Activated T-cell treated with anti-CD3 and anti-CD28 coated beads, Interleukin-2, amount 50 U/mL, for 4 hours (primary cell): ENCODE measurements around the gene KCNJ6. TPM values are rescaled to one million over a fixed set of nuclear protein-coding genes. Genes with fewer than 3 reads are reported as not detected.

ENCODE experiments used
- ATAC-seq, 2 donors: fragments of 200-7000 bp; cut with Tn5 transposase; one replicate each; pipeline ENCODE4 v1.10.0; 2021
- DNase-seq: peaks from one replicate; pipeline ENCODE4 v3.0.0-alpha.2; 2020
- H3K27me3 Mint-ChIP-seq: one replicate; pipeline ENCODE4 v1.8.0; 2021; ENCODE audit warnings: low read depth, mixed read lengths
- H3K36me3 Mint-ChIP-seq: one replicate; pipeline ENCODE4 v1.8.0; 2022; ENCODE audit warnings: mixed read lengths; ENCODE audit not compliant: insufficient read depth
- H3K4me1 Mint-ChIP-seq: one replicate; pipeline ENCODE4 v1.8.0; 2021; ENCODE audit warnings: low read depth, mixed read lengths
- H3K4me3 Mint-ChIP-seq: one replicate; pipeline ENCODE4 v1.8.0; 2021; ENCODE audit warnings: mild to moderate bottlenecking, moderate library complexity, mixed read lengths
- H3K9me3 Mint-ChIP-seq: one replicate; pipeline ENCODE4 v1.8.0; 2021; ENCODE audit warnings: mixed read lengths
- total RNA-seq, 3 donors: library from RNA; stranded (reverse); gene quantifications; one replicate each; pipeline ENCODE4 v1.2.1, GENCODE V29; 2021

KCNJ6 gene
- total RNA-seq, 3 donors from 2014 or later, result not detected

DNA sequence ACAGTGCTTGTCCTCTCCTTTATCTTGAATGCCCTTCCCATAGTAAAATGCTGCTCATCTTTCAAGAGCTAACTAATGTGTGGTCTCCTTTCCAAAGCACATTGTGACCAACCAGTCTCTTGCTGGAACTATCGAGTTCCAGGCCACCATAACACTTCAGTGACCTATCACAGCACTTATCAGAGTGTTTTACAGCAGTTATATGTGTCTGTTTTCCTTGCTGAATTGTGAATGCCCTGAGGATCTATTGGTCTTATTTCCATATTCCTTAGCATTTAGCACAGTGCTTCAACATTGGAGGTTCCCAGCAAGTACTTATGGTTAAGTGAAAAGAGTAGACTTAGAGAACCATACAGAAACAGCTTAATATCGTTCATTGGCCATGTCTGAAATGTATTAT lies 285.4 kb downstream of the KCNJ6 start:
- no peak overlapping the region for H3K4me3 Mint-ChIP-seq
- no peaks in the 10 kb centered on the region for H3K9me3 Mint-ChIP-seq
- DNase-seq (no peak), ATAC-seq (no peak)
- H3K4me1 Mint-ChIP-seq, result no peaks in the 10 kb centered on the region
- H3K36me3 Mint-ChIP-seq, result no peaks in the 10 kb centered on the region
- peaks cover 41% of the 10 kb centered on the region for H3K27me3 Mint-ChIP-seq

DNA sequence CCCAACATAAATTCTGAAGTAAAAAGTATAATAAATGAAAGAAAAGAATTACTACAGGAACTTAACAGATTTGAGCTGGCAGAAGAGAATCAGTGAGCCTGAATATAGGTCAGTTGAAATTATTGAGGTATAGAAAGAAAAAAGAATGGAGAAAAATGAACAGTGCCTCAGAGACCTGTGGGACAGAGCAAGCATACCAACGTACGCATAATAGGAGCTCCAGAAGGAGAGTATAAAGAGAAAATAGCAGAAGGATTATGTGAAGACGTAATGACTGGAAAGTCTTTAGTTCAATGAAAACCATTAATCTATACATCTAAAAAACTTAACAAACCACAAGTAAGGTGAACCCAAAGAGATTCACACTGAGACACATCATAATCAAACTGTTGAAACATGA lies 287.9 kb downstream of the KCNJ6 start:
- Mint-ChIP-seq H3K27me3 (peaks cover 31% of the 10 kb centered on the region), H3K4me1 (no peaks in the 10 kb centered on the region), H3K36me3 (no peaks in the 10 kb centered on the region), H3K9me3 (no peaks in the 10 kb centered on the region), H3K4me3 (no peak overlapping the region)
- DNase-seq, result no peak
- ATAC-seq, result no peak

GRCh38 chr21:37627561-37627960 lies 288.7 kb downstream of the KCNJ6 start:
- Mint-ChIP-seq H3K36me3 (no peaks in the 10 kb centered on the region), H3K27me3 (peaks cover 31% of the 10 kb centered on the region), H3K4me3 (no peak overlapping the region), H3K4me1 (no peaks in the 10 kb centered on the region), H3K9me3 (no peaks in the 10 kb centered on the region)
- no peak for DNase-seq
- ATAC-seq, result no peak

DNA sequence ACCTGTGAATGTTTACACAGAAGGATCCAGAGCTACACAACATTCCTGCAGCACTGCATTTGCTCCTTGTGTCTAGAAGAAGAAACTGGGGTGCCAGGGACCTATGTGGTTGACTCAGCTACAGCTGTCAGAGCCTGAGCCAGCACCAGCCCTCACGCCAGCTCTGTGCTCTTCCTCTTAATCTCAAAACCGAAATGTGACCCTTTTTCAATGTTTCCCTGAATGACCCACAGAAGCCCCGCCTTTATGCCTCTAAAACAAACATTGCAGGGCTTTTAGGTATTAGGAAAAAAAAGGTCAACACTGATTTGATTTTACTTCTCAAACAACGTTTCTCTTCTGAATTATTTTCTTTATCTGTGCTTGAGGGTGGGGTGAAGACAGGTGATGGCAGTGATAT lies 289.2 kb downstream of the KCNJ6 start:
- peaks cover 31% of the 10 kb centered on the region for H3K27me3 Mint-ChIP-seq
- no peaks in the 10 kb centered on the region for H3K9me3 Mint-ChIP-seq
- ATAC-seq (no peak), DNase-seq (no peak)
- H3K4me3 Mint-ChIP-seq, result no peak overlapping the region
- no peaks in the 10 kb centered on the region for H3K36me3 Mint-ChIP-seq
- H3K4me1 Mint-ChIP-seq, result no peaks in the 10 kb centered on the region

GRCh38 chr21:37626320-37626719 lies 289.9 kb downstream of the KCNJ6 start:
- Mint-ChIP-seq H3K4me3 (no peak overlapping the region), H3K4me1 (no peaks in the 10 kb centered on the region), H3K27me3 (peaks cover 26% of the 10 kb centered on the region), H3K9me3 (no peaks in the 10 kb centered on the region), H3K36me3 (no peaks in the 10 kb centered on the region)
- no peak for ATAC-seq
- DNase-seq, result no peak

- Mint-ChIP-seq H3K27me3 (peaks cover 20% of the 10 kb centered on the region), H3K9me3 (no peaks in the 10 kb centered on the region), H3K4me3 (no peak overlapping the region), H3K4me1 (no peaks in the 10 kb centered on the region), H3K36me3 (peaks cover 2% of the 10 kb centered on the region)
- ATAC-seq (no peak), DNase-seq (no peak)
Observed at GRCh38 chr21:37623689-37624088, 292.6 kb downstream of the KCNJ6 start.

GRCh38 chr21:37623183-37623582 lies 293.1 kb downstream of the KCNJ6 start:
- DNase-seq (no peak), ATAC-seq (no peak)
- H3K36me3 Mint-ChIP-seq, result peaks cover 3% of the 10 kb centered on the region
- no peaks in the 10 kb centered on the region for H3K4me1 Mint-ChIP-seq
- peaks cover 18% of the 10 kb centered on the region for H3K27me3 Mint-ChIP-seq
- H3K4me3 Mint-ChIP-seq, result no peak overlapping the region
- no peaks in the 10 kb centered on the region for H3K9me3 Mint-ChIP-seq

DNA sequence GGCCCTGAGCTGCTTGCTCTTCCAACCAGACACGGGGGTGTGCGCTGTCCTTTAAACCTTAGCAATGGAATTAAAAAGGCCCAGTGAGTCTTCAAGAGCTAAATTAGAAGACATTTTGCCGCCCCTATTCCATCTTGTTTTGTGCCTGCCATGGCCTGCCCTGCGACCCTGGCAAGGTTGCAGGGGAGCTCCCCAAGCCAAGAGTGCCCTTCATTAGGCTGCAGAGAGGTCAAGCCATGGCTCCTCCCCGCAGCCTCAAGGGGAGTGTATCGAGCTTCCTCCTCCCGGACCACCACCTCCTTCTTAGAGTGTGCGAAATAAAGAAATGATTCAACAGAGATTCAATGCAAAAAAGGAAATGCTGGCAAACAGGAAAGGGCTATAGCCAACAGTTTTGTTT lies 293.5 kb downstream of the KCNJ6 start:
- Mint-ChIP-seq H3K27me3 (peaks cover 15% of the 10 kb centered on the region), H3K4me3 (no peak overlapping the region), H3K9me3 (no peaks in the 10 kb centered on the region), H3K36me3 (peaks cover 3% of the 10 kb centered on the region), H3K4me1 (no peaks in the 10 kb centered on the region)
- no peak for ATAC-seq
- no peak for DNase-seq

DNA sequence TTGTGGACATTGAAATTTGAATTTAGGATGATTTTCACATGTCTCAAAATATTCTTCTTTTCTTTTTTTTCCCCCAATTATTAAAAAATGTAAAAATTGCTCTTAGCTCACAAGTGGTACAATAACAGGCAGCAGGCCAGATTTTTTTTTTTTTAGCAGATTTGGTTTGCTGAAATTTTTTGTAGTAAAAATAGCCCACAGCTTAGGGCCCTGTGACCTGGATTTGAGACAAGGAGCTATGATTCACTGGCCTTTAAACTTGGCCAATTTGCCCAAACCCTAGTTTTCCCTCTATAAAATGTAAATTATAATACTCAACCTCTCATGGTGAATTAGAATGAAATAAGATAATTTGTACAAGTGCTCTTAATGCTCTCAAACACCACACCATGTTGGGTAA lies 295.9 kb downstream of the KCNJ6 start:
- H3K4me3 Mint-ChIP-seq, result no peak overlapping the region
- ATAC-seq (no peak), DNase-seq (no peak)
- peaks cover 11% of the 10 kb centered on the region for H3K27me3 Mint-ChIP-seq
- H3K36me3 Mint-ChIP-seq, result peaks cover 3% of the 10 kb centered on the region
- H3K9me3 Mint-ChIP-seq, result no peaks in the 10 kb centered on the region
- H3K4me1 Mint-ChIP-seq, result no peaks in the 10 kb centered on the region

- Mint-ChIP-seq H3K9me3 (no peaks in the 10 kb centered on the region), H3K4me3 (no peak overlapping the region), H3K4me1 (no peaks in the 10 kb centered on the region), H3K36me3 (peaks cover 3% of the 10 kb centered on the region), H3K27me3 (peaks cover 12% of the 10 kb centered on the region)
- ATAC-seq, result no peak
- DNase-seq, result no peak
Observed at GRCh38 chr21:37619464-37619974, 296.7 kb downstream of the KCNJ6 start.

- no peak overlapping the region for H3K4me3 Mint-ChIP-seq
- DNase-seq, result no peak
- H3K9me3 Mint-ChIP-seq, result no peaks in the 10 kb centered on the region
- H3K4me1 Mint-ChIP-seq, result no peaks in the 10 kb centered on the region
- H3K36me3 Mint-ChIP-seq, result peaks cover 3% of the 10 kb centered on the region
- ATAC-seq, result no peak
- peaks cover 12% of the 10 kb centered on the region for H3K27me3 Mint-ChIP-seq
Observed at GRCh38 chr21:37618081-37618480, 298.2 kb downstream of the KCNJ6 start.

DNA sequence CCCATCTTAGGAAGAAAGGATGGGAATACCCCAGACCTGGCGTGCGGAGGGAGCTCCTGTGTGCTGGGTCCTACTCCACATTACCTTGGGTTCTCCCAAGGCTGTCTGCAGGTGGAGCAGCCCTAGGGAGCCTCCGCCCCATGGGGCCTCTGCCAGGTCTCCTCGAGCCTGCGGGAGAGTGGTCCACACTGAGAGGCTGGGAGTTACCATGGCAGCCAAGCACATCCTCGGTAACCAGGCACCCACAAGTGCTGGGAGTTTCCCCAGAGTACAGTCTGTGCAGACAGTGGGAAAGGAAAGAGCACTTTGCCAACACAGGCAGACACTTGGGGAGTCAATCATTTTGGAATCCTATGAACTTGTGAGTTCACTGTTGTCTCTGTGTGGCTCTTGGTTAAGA lies 300.3 kb downstream of the KCNJ6 start:
- no peaks in the 10 kb centered on the region for H3K4me1 Mint-ChIP-seq
- ATAC-seq, result no peak
- no peaks in the 10 kb centered on the region for H3K9me3 Mint-ChIP-seq
- H3K4me3 Mint-ChIP-seq, result no peak overlapping the region
- peaks cover 10% of the 10 kb centered on the region for H3K27me3 Mint-ChIP-seq
- DNase-seq, result no peak
- H3K36me3 Mint-ChIP-seq, result peaks cover 3% of the 10 kb centered on the region

- peaks cover 11% of the 10 kb centered on the region for H3K27me3 Mint-ChIP-seq
- DNase-seq (no peak), ATAC-seq (no peak)
- no peaks in the 10 kb centered on the region for H3K4me1 Mint-ChIP-seq
- peaks cover 3% of the 10 kb centered on the region for H3K36me3 Mint-ChIP-seq
- H3K9me3 Mint-ChIP-seq, result no peaks in the 10 kb centered on the region
- H3K4me3 Mint-ChIP-seq, result no peak overlapping the region
Observed at GRCh38 chr21:37614351-37614875, 301.8 kb downstream of the KCNJ6 start.

GRCh38 chr21:37607081-37607480 lies 309.2 kb downstream of the KCNJ6 start:
- no peaks in the 10 kb centered on the region for H3K9me3 Mint-ChIP-seq

GRCh38 chr21:37606549-37606948 lies 309.7 kb downstream of the KCNJ6 start:
- DNase-seq (no peak), ATAC-seq (no peak)
- no peaks in the 10 kb centered on the region for H3K36me3 Mint-ChIP-seq
- H3K27me3 Mint-ChIP-seq, result peaks cover 25% of the 10 kb centered on the region
- no peak overlapping the region for H3K4me3 Mint-ChIP-seq
- no peaks in the 10 kb centered on the region for H3K4me1 Mint-ChIP-seq
- H3K9me3 Mint-ChIP-seq, result no peaks in the 10 kb centered on the region

More at GRCh38 chr21:37607081-37607480, 309.2 kb downstream of the KCNJ6 start:
- DNase-seq (no peak), ATAC-seq (no peak)
- no peaks in the 10 kb centered on the region for H3K4me1 Mint-ChIP-seq
- H3K4me3 Mint-ChIP-seq, result no peak overlapping the region
- H3K27me3 Mint-ChIP-seq, result peaks cover 25% of the 10 kb centered on the region
- H3K36me3 Mint-ChIP-seq, result no peaks in the 10 kb centered on the region

DNA sequence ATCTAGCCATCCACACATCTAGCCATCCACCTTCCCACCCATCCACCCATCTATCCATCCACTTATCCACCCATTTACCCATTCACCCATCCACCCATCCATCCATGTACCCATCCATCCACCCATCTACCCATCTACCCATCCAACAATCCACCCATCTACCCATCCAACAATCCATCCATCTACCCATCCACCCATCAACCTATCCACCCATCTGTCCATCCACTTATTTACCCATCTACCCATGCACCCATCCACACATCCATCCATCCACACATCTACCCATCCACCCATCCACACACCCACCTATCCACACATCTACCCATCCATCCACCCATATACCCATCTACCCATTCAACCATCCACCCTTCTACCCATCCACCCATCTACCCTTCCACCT lies 311.3 kb downstream of the KCNJ6 start:
- Mint-ChIP-seq H3K4me3 (no peak overlapping the region), H3K4me1 (no peaks in the 10 kb centered on the region), H3K36me3 (no peaks in the 10 kb centered on the region), H3K9me3 (no peaks in the 10 kb centered on the region), H3K27me3 (peaks cover 25% of the 10 kb centered on the region)
- DNase-seq, result no peak
- no peak for ATAC-seq
